GM19452 (cell line): ENCODE measurements around the gene PTPRN2.
"Not testable (repeated sequence)": the region's sequence is repeated elsewhere in the genome, so short reads cannot be mapped to it uniquely, and the experiment has no call there.

ENCODE experiments used
- ATAC-seq: cut with Tn5 transposase; IDR thresholded peaks from one replicate; pipeline ENCODE4 v1.9.1; 2021; ENCODE audit not compliant: unreplicated experiment

The PTPRN2 gene

GRCh38 chr7:158286210-158286609, 301.4 kb downstream of the PTPRN2 start:
- no peak for ATAC-seq

- ATAC-seq = no peak
Observed at GRCh38 chr7:158285383-158285770, 302.2 kb downstream of the PTPRN2 start.

- no peak for ATAC-seq
Observed at GRCh38 chr7:158284617-158285382, 302.8 kb downstream of the PTPRN2 start.

- no peak for ATAC-seq
Observed at GRCh38 chr7:158284121-158284520, 303.5 kb downstream of the PTPRN2 start.

GRCh38 chr7:158283016-158283974, 304.3 kb downstream of the PTPRN2 start:
- no peak for ATAC-seq

GRCh38 chr7:158282461-158283001, 305.1 kb downstream of the PTPRN2 start:
- no peak for ATAC-seq

- no peak for ATAC-seq
Observed at GRCh38 chr7:158281441-158281840, 306.2 kb downstream of the PTPRN2 start.

GRCh38 chr7:158280448-158281144, 307.0 kb downstream of the PTPRN2 start:
- ATAC-seq = no peak

- no peak for ATAC-seq
Observed at GRCh38 chr7:158279539-158280447, 307.8 kb downstream of the PTPRN2 start.

GRCh38 chr7:158278745-158279320, 308.8 kb downstream of the PTPRN2 start:
- ATAC-seq = no peak

- no peak for ATAC-seq
Observed at GRCh38 chr7:158277219-158278141, 310.1 kb downstream of the PTPRN2 start.

GRCh38 chr7:158276414-158277218, 311.0 kb downstream of the PTPRN2 start:
- ATAC-seq = no peak

GRCh38 chr7:158275711-158276413, 311.8 kb downstream of the PTPRN2 start:
- no peak for ATAC-seq

GRCh38 chr7:158274996-158275395, 312.6 kb downstream of the PTPRN2 start:
- no peak for ATAC-seq

GRCh38 chr7:158274404-158274811, 313.2 kb downstream of the PTPRN2 start:
- no peak for ATAC-seq

- ATAC-seq = not testable (repeated sequence)
Observed at GRCh38 chr7:158273756-158274342, 313.8 kb downstream of the PTPRN2 start.
